Body of pancreas (tissue), 4 donors: Measurements from ENCODE around the gene STXBP3. TPM values are rescaled to one million over a fixed set of nuclear protein-coding genes. Genes with fewer than 3 reads are reported as not detected.
A peak's percentile ranks its signal among the peaks of the same experiment; 100 is the strongest.
"Not testable (repeated sequence)": the region's sequence is repeated elsewhere in the genome, so short reads cannot be mapped to it uniquely, and the experiment has no call there.

ENCODE experiments used
- ATAC-seq: fragments of 150-250 bp; one replicate; pipeline ENCODE4 v1.9.1; 2016
- DNase-seq, 4 donors: peaks; one replicate each; pipeline ENCODE4 v3.0.0-alpha.2; 2019
- H3K27ac ChIP-seq, 4 donors: fragments of 200-600 bp; sonication (generic); 1 replicate in 3 of 4; 2 replicates in 1 of 4; pipeline versions ENCODE4 v1.5.1 to v1.6.1; 2016 to 2019; ENCODE audit warnings: mild to moderate bottlenecking in 1 of 4, mixed read lengths in 1 of 4, moderate library complexity in 1 of 4
- H3K27me3 ChIP-seq, 2 donors: fragments of 200-600 bp; sonication (generic); one replicate each; pipeline ENCODE4 v1.6.0; 2016; ENCODE audit warnings: mild to moderate bottlenecking in 1 of 2
- H3K36me3 ChIP-seq, 2 donors: fragments of 200-600 bp; sonication (generic); replicated peaks in 1 of 2; 2 replicates each; pipeline ENCODE4 v1.5.1; 2016; ENCODE audit warnings: low read depth in 2 of 2; ENCODE audit not compliant: insufficient read depth in 1 of 2
- H3K4me1 ChIP-seq: fragments of 200-600 bp; sonication (generic); one replicate; pipeline ENCODE4 v1.6.0; 2016
- H3K4me3 ChIP-seq, 2 donors: fragments of 200-600 bp; sonication (generic); 1 replicate in 1 of 2; 2 replicates in 1 of 2; pipeline ENCODE4 v1.5.1; 2016 to 2019
- H3K9me3 ChIP-seq, 3 donors: fragments of 200-600 bp; sonication (generic); 1 replicate in 2 of 3; 2 replicates in 1 of 3; pipeline ENCODE4 v1.5.1; 2016
- POLR2A ChIP-seq, 3 donors: fragments of 450-650 bp; IDR thresholded peaks; one replicate each; pipeline ENCODE4 v1.6.1; 2016; ENCODE audit warnings: antibody characterized with exemption in 3 of 3, mild to moderate bottlenecking in 2 of 3
- WGBS, 2 donors: methylation state at CpG; one replicate each; pipeline ENCODE4 v1.1.5; 2017; 5-methylcytosine and 5-hydroxymethylcytosine counted together
- intact Hi-C: fragments of 100-400 bp; cut with DNase I; formaldehyde crosslinking; loops from one replicate; pipeline ENCODE4 v1.15.1; 2023
- total RNA-seq, 2 donors: library from RNA; depleted of rRNA; stranded (reverse); fragments of >200 nt; gene quantifications; one replicate each; pipeline ENCODE4 v1.1.0, GENCODE V29; 2016
- TF ChIP-seq, protein P1 (sequence below), 7 experiments: fragments of 450-650 bp in 4 of 7; fragments of 200-600 bp in 3 of 7; sonication (generic) in 3 of 7; IDR thresholded peaks; one replicate each; pipeline ENCODE4 v1.5.1; 2016 to 2019; ENCODE audit warnings: antibody characterized with exemption in 7 of 7

Gene STXBP3, protein sequence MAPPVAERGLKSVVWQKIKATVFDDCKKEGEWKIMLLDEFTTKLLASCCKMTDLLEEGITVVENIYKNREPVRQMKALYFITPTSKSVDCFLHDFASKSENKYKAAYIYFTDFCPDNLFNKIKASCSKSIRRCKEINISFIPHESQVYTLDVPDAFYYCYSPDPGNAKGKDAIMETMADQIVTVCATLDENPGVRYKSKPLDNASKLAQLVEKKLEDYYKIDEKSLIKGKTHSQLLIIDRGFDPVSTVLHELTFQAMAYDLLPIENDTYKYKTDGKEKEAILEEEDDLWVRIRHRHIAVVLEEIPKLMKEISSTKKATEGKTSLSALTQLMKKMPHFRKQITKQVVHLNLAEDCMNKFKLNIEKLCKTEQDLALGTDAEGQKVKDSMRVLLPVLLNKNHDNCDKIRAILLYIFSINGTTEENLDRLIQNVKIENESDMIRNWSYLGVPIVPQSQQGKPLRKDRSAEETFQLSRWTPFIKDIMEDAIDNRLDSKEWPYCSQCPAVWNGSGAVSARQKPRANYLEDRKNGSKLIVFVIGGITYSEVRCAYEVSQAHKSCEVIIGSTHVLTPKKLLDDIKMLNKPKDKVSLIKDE
- total RNA-seq = 10 to 100 TPM; 39.6 to 83.0 TPM

DNA sequence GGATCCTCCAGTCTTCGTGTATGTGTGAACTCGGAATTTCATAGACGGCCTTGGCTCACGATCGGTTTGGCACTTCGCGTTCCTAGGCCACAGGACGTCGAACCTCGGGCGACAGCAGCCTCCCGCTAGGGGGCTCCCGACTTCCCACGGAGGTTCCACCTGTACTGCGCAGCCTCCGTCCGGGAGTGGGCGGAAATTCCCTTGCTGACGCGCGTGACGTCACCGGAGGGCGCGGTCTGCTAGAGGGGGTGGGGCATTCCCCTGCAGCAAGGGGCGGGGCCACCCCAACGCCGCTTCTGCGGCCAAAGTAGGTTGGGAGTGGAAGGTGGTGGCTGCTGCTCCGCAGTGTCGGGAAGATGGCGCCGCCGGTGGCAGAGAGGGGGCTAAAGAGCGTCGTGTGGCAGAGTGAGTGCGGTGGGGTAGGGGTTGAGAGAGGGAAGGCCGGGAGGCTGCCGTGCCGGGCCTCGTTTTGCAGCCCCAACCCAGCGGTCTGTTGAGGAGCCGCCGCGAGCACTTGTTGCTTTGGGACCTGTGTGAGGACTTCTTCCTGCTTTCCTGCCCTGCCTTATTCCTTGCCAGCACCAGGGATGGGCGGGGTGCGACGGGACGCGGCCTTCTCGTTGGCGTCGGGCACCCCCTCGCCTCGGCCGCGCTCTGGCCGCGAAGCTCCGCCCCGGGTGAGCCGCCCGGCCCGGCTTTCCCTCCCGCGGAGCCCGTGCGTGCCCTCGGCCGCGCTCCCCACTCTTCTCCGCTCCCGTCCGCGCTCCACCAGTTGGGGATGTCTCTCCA is at the start of gene STXBP3:
STXBP3 (plus strand) TSS at position 293 of the 789 bp plus-strand sequence; CDS start at position 357, 64 bp downstream.
- H3K36me3 ChIP-seq = no peaks in the 10 kb centered on the region
- intact Hi-C loops = no loop called here
- WGBS, 2 donors = 0% methylated on average over 35 to 73 of the region's 75 CpGs

DNA sequence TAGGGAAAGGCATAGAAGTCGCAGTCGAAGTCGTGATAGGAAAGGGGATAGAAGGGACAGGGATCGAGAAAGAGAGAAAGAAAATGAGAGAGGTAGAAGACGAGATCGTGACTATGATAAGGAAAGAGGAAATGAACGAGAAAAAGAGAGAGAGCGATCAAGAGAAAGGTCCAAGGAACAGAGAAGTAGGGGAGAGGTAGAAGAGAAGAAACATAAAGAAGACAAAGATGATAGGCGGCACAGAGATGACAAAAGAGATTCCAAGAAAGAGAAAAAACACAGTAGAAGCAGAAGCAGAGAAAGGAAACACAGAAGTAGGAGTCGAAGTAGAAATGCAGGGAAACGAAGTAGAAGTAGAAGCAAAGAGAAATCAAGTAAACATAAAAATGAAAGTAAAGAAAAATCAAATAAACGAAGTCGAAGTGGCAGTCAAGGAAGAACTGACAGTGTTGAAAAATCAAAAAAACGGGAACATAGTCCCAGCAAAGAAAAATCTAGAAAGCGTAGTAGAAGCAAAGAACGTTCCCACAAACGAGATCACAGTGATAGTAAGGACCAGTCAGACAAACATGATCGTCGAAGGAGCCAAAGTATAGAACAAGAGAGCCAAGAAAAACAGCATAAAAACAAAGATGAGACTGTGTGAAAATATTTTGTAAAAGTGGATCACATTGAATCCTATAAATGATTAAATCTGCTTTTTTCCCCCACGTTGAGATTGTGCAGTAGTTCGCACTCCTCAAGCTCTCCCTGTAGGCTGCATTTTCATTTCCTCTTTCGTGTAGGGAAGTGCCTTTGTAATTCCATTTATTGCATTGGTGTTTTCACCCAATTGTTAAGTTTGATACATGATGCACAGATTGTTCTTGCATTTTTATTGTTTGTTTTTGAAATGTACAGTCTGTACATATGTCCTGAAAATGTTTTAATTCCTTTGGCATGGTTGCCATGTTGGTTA is 46.8 kb upstream of the STXBP3 start:
- intact Hi-C loops = no loop called here
- no peak for TF ChIP-seq POLR2A (IDR thresholded peaks at IDR 0.05)
- TF ChIP-seq, protein P1, sequence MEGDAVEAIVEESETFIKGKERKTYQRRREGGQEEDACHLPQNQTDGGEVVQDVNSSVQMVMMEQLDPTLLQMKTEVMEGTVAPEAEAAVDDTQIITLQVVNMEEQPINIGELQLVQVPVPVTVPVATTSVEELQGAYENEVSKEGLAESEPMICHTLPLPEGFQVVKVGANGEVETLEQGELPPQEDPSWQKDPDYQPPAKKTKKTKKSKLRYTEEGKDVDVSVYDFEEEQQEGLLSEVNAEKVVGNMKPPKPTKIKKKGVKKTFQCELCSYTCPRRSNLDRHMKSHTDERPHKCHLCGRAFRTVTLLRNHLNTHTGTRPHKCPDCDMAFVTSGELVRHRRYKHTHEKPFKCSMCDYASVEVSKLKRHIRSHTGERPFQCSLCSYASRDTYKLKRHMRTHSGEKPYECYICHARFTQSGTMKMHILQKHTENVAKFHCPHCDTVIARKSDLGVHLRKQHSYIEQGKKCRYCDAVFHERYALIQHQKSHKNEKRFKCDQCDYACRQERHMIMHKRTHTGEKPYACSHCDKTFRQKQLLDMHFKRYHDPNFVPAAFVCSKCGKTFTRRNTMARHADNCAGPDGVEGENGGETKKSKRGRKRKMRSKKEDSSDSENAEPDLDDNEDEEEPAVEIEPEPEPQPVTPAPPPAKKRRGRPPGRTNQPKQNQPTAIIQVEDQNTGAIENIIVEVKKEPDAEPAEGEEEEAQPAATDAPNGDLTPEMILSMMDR (IDR thresholded peaks at IDR 0.05) = no peak
- Histone ChIP-seq H3K4me1 (peaks cover 9% of the 10 kb centered on the region), H3K9me3 (no peaks in the 10 kb centered on the region), H3K27ac (no peak overlapping the region), H3K4me3 (no peak overlapping the region), H3K36me3 (peaks cover 16 to 26% of the 10 kb centered on the region in 2 donors), H3K27me3 (no peaks in the 10 kb centered on the region)
- WGBS, 2 donors = 82 to 88% methylated on average over 22 of the region's 22 CpGs
- ATAC-seq (no peak), DNase-seq (no peak)

More for the DNA sequence above, at the start of gene STXBP3:
- TF ChIP-seq POLR2A (IDR thresholded peaks at IDR 0.05) = peak; percentile 97 to 100 (median 99)
- TF ChIP-seq, protein P1 (IDR thresholded peaks at IDR 0.05) = peak; percentile 93 to 98 (median 97)
- no peaks in the 10 kb centered on the region for H3K27me3 ChIP-seq
- H3K4me1 ChIP-seq = peaks cover 19% of the 10 kb centered on the region
- H3K4me3 ChIP-seq = peak within 1 kb of the TSS; percentile 60 to 77
- DNase-seq (peak; percentile 98 to 100 (median 99)), ATAC-seq (peak; percentile 94)
- peak within 1 kb of the TSS; percentile 89 to 100 (median 96) for H3K27ac ChIP-seq
- no peaks in the 10 kb centered on the region for H3K9me3 ChIP-seq

DNA sequence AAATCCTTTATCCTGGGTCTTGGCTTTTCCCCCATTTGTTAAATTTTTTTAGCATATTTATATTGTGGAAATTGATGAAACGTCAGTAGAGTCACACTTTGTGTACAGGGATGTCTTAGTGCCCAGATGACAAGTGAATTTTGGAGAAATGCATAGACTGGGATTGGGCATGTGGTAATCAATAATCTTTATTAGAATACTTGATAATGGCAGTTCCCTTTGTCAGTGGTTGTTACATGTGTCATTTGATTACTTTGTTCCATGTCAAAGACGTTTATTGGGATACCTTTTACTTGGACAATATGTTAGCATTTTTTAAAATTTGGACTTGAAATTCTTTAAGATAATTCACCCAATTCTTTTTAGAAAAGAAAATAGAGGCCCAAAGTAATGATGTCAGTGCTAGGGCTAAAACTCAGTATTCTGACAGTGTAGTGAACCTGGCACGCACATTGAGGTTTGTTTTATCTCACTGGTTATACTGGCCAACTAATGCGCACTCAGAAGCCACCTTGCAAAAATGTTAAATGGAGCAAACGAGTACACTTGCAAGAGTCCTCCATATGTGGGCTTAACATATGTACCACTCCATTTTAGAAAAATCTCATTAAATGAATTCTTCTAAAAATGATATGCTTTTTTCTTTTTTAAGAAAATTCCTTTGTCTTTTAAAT is 45.2 kb upstream of the STXBP3 start:
- no peak for ATAC-seq
- Histone ChIP-seq H3K4me1 (no peaks in the 10 kb centered on the region), H3K27me3 (no peaks in the 10 kb centered on the region), H3K4me3 (no peak overlapping the region), H3K27ac (no peak overlapping the region), H3K36me3 (peaks cover 16 to 21% of the 10 kb centered on the region in 2 donors), H3K9me3 (no peaks in the 10 kb centered on the region)
- TF ChIP-seq POLR2A (IDR thresholded peaks at IDR 0.05) = no peak
- TF ChIP-seq, protein P1 (IDR thresholded peaks at IDR 0.05) = no peak
- DNase-seq = no peak
- intact Hi-C loops = no loop called here
- WGBS, 2 donors = 86 to 89% methylated on average over 5 of the region's 5 CpGs

DNA sequence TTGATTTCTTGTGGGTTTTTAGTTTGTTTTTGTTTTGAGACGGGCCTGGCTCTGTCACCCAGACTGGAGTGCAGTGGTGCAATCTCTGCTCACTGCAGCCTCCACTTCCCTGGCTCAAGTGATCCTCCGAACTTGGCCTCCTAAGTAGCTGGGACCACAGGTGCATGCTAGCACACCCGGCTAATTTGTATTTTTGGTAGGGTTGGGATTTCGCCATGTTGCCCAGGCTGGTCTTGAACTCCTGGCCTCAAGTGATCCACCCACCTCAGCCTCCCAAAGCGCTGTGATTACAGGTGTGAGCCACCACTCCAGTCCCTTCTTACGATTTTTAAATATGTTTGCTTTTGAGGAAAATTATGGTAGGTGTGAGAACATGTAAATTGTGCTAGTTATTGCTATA is 44.4 kb upstream of the STXBP3 start:
- peaks cover 16 to 18% of the 10 kb centered on the region in 2 donors for H3K36me3 ChIP-seq
- H3K4me1 ChIP-seq, H3K27me3 ChIP-seq, H3K9me3 ChIP-seq, H3K4me3 ChIP-seq, intact Hi-C loops, DNase-seq, H3K27ac ChIP-seq, ATAC-seq: not testable (repeated sequence)
- WGBS, 2 donors = 90 to 96% methylated on average over 6 of the region's 6 CpGs
